HG03575 (cell line): ENCODE measurements around the gene DCP1A.
"Not testable (repeated sequence)": the region's sequence is repeated elsewhere in the genome, so short reads cannot be mapped to it uniquely, and the experiment has no call there.

Experiments used
- ATAC-seq: cut with Tn5 transposase; IDR thresholded peaks from one replicate; pipeline ENCODE4 v1.9.1; 2021; ENCODE audit not compliant: unreplicated experiment, insufficient number of reproducible peaks, low FRiP score; ENCODE audit errors: extremely low read depth

The DCP1A gene

GRCh38 chr3:53334742-53335141, 12.6 kb downstream of the DCP1A start:
- ATAC-seq, result no peak

GRCh38 chr3:53331871-53332270, 15.5 kb downstream of the DCP1A start:
- ATAC-seq, result no peak

GRCh38 chr3:53329897-53330296, 17.4 kb downstream of the DCP1A start:
- no peak for ATAC-seq

- ATAC-seq, result no peak
Observed at GRCh38 chr3:53328746-53329145, 18.6 kb downstream of the DCP1A start.

- ATAC-seq, result not testable (repeated sequence)
Observed at GRCh38 chr3:53327986-53328385, 19.4 kb downstream of the DCP1A start.

GRCh38 chr3:53324105-53324504, 23.2 kb downstream of the DCP1A start:
- ATAC-seq, result no peak

GRCh38 chr3:53320697-53321096, 26.6 kb downstream of the DCP1A start:
- no peak for ATAC-seq

- ATAC-seq, result no peak
Observed at GRCh38 chr3:53318522-53318921, 28.8 kb downstream of the DCP1A start.

GRCh38 chr3:53312832-53313231, 34.5 kb downstream of the DCP1A start:
- no peak for ATAC-seq

- ATAC-seq, result no peak
Observed at GRCh38 chr3:53311882-53312281, 35.5 kb downstream of the DCP1A start.

- ATAC-seq, result no peak
Observed at GRCh38 chr3:53303957-53304356, 43.4 kb downstream of the DCP1A start.

GRCh38 chr3:53303549-53303948, 43.8 kb downstream of the DCP1A start:
- no peak for ATAC-seq

- no peak for ATAC-seq
Observed at GRCh38 chr3:53300826-53301225, 46.5 kb downstream of the DCP1A start.

GRCh38 chr3:53299611-53300023, 47.7 kb downstream of the DCP1A start:
- ATAC-seq, result not testable (repeated sequence)

- no peak for ATAC-seq
Observed at GRCh38 chr3:53295410-53295809, 51.9 kb downstream of the DCP1A start.

- ATAC-seq, result no peak
Observed at GRCh38 chr3:53293867-53294266, 53.5 kb downstream of the DCP1A start.

- ATAC-seq, result no peak
Observed at GRCh38 chr3:53288214-53288613, 59.1 kb downstream of the DCP1A start.

- ATAC-seq, result no peak
Observed at GRCh38 chr3:53287131-53287629, 60.2 kb downstream of the DCP1A start.

- ATAC-seq, result no peak
Observed at GRCh38 chr3:53286727-53287126, 60.6 kb downstream of the DCP1A start.

GRCh38 chr3:53282581-53282980, 64.8 kb downstream of the DCP1A start:
- ATAC-seq, result no peak

GRCh38 chr3:53278667-53279066, 68.7 kb downstream of the DCP1A start:
- ATAC-seq, result no peak
